IMR-90 (cell line): Measurements from ENCODE around the gene RNF114.

Experiments used
- CEBPB ChIP-seq: IDR thresholded peaks from 2 replicates; pipeline ENCODE4 v1.6.1; 2012; ENCODE audit warnings: low read depth, low read length, improper control_type of control experiment
- CHD1 ChIP-seq: IDR thresholded peaks from 2 replicates; pipeline ENCODE4 v1.6.1; 2012; ENCODE audit warnings: low read depth, low read length, improper control_type of control experiment
- FOS ChIP-seq: fragments of 150-350 bp; IDR thresholded peaks from 2 replicates; pipeline ENCODE4 v1.6.1; 2016; ENCODE audit warnings: low read depth, low read length
- MAFK ChIP-seq: IDR thresholded peaks from 2 replicates; pipeline ENCODE4 v1.6.1; 2012; ENCODE audit warnings: low read depth, low read length, improper control_type of control experiment
- MAZ ChIP-seq: IDR thresholded peaks from 2 replicates; pipeline ENCODE4 v1.6.1; 2012; ENCODE audit warnings: low read depth, mild to moderate bottlenecking, low read length, improper control_type of control experiment, moderate library complexity, borderline replicate concordance
- MXI1 ChIP-seq: IDR thresholded peaks from 2 replicates; pipeline ENCODE4 v1.6.1; 2012; ENCODE audit warnings: low read depth, mild to moderate bottlenecking, low read length, moderate library complexity, borderline replicate concordance
- NFE2L2 ChIP-seq: fragments of 150-350 bp; IDR thresholded peaks from 2 replicates; pipeline ENCODE4 v1.6.1; 2016; ENCODE audit warnings: low read depth, mild to moderate bottlenecking, low read length
- POLR2A ChIP-seq: IDR thresholded peaks from 2 replicates; pipeline ENCODE4 v1.6.1; 2012; ENCODE audit warnings: mild to moderate bottlenecking, low read depth, low read length
- RAD21 ChIP-seq: IDR thresholded peaks from 2 replicates; pipeline ENCODE4 v1.6.1; 2012; ENCODE audit warnings: low read length, improper control_type of control experiment
- RCOR1 ChIP-seq: IDR thresholded peaks from 2 replicates; pipeline ENCODE4 v1.6.1; 2012; ENCODE audit warnings: mild to moderate bottlenecking, low read length, improper control_type of control experiment; ENCODE audit not compliant: insufficient replicate concordance
- SMC3 ChIP-seq: fragments of 150-350 bp; IDR thresholded peaks from 2 replicates; pipeline ENCODE4 v1.6.1; 2016; ENCODE audit warnings: low read depth, mild to moderate bottlenecking, antibody characterized with exemption, low read length, moderate library complexity
- TF ChIP-seq, protein P1 (sequence below): conservative IDR thresholded peaks from 2 replicates; pipeline ENCODE4 v1.5.1; 2012; ENCODE audit warnings: mild to moderate bottlenecking, low read depth, low read length, improper control_type of control experiment
- TF ChIP-seq, protein P2 (sequence below): fragments of 150-350 bp; IDR thresholded peaks from 2 replicates; pipeline ENCODE4 v1.6.1; 2017; ENCODE audit warnings: mild to moderate bottlenecking, antibody characterized with exemption, low read length, low read depth

DNA sequence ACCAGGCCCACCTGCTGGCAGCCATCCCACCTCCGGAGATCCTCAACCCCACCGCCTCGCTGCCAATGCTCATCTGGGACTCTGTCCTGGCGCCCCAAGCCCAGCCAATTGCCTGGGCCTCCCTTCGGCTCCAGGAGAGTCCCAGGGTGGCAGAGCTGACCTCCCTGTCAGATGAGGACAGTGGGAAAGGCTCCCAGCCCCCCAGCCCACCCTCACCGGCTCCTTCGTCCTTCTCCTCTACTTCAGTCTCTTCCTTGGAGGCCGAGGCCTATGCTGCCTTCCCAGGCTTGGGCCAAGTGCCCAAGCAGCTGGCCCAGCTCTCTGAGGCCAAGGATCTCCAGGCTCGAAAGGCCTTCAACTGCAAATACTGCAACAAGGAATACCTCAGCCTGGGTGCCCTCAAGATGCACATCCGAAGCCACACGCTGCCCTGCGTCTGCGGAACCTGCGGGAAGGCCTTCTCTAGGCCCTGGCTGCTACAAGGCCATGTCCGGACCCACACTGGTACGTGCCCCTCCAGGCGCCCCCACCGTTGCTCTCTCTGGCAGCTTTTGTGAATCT, 47.7 kb downstream of the RNF114 start:
- TF ChIP-seq, protein P1, sequence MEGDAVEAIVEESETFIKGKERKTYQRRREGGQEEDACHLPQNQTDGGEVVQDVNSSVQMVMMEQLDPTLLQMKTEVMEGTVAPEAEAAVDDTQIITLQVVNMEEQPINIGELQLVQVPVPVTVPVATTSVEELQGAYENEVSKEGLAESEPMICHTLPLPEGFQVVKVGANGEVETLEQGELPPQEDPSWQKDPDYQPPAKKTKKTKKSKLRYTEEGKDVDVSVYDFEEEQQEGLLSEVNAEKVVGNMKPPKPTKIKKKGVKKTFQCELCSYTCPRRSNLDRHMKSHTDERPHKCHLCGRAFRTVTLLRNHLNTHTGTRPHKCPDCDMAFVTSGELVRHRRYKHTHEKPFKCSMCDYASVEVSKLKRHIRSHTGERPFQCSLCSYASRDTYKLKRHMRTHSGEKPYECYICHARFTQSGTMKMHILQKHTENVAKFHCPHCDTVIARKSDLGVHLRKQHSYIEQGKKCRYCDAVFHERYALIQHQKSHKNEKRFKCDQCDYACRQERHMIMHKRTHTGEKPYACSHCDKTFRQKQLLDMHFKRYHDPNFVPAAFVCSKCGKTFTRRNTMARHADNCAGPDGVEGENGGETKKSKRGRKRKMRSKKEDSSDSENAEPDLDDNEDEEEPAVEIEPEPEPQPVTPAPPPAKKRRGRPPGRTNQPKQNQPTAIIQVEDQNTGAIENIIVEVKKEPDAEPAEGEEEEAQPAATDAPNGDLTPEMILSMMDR: no peak
- TF ChIP-seq POLR2A: no peak
- TF ChIP-seq CHD1: no peak
- no peak for TF ChIP-seq MXI1
- no peak for TF ChIP-seq FOS
- no peak for TF ChIP-seq RCOR1
- no peak for TF ChIP-seq SMC3
- TF ChIP-seq CEBPB: no peak
- no peak for TF ChIP-seq RAD21
- no peak for TF ChIP-seq MAZ
- no peak for TF ChIP-seq NFE2L2
- TF ChIP-seq, protein P2, sequence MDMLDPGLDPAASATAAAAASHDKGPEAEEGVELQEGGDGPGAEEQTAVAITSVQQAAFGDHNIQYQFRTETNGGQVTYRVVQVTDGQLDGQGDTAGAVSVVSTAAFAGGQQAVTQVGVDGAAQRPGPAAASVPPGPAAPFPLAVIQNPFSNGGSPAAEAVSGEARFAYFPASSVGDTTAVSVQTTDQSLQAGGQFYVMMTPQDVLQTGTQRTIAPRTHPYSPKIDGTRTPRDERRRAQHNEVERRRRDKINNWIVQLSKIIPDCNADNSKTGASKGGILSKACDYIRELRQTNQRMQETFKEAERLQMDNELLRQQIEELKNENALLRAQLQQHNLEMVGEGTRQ: no peak
- TF ChIP-seq MAFK: no peak
